Mesendoderm (in vitro differentiated cells): Measurements from ENCODE around the gene PYM1.

ENCODE experiments used
- DNase-seq: peaks from one replicate; pipeline ENCODE4 v3.0.0; 2013
- H2AK5ac ChIP-seq: 2 replicates; pipeline ENCODE4 v1.6.1; 2013; ENCODE audit warnings: low read length, inconsistent platforms
- H2BK120ac ChIP-seq: 2 replicates; pipeline ENCODE4 v1.6.1; 2013; ENCODE audit warnings: low read depth, mild to moderate bottlenecking, low read length, moderate library complexity, mixed read lengths
- H2BK15ac ChIP-seq: replicated peaks from 2 replicates; pipeline ENCODE4 v1.6.1; 2013; ENCODE audit warnings: low read depth, mild to moderate bottlenecking, moderate library complexity
- H2BK5ac ChIP-seq: 2 replicates; pipeline ENCODE4 v1.6.1; 2013; ENCODE audit warnings: low read length, inconsistent platforms
- H3K18ac ChIP-seq: 2 replicates; pipeline ENCODE4 v1.6.1; 2013; ENCODE audit warnings: mild to moderate bottlenecking, low read length, mixed read lengths
- H3K23ac ChIP-seq: one replicate; pipeline ENCODE4 v1.6.1; 2013; ENCODE audit warnings: low read length
- H3K27ac ChIP-seq: 2 replicates; pipeline ENCODE4 v1.5.1; 2013; ENCODE audit warnings: low read depth, mild to moderate bottlenecking, inconsistent platforms, low read length, moderate library complexity
- H3K27me3 ChIP-seq: 2 replicates; pipeline ENCODE4 v1.6.1; 2013; ENCODE audit warnings: low read length, control low read depth, mild to moderate bottlenecking, inconsistent platforms; ENCODE audit not compliant: insufficient read depth, poor library complexity
- H3K36me3 ChIP-seq: 2 replicates; pipeline ENCODE4 v1.6.1; 2013; ENCODE audit warnings: low read length, inconsistent platforms; ENCODE audit not compliant: control insufficient read depth, insufficient read depth
- H3K4ac ChIP-seq: one replicate; pipeline ENCODE4 v1.6.1; 2013; ENCODE audit warnings: low read depth, mild to moderate bottlenecking, low read length, moderate library complexity
- H3K4me1 ChIP-seq: 2 replicates; pipeline ENCODE4 v1.6.1; 2013; ENCODE audit warnings: low read depth, low read length, inconsistent platforms; ENCODE audit not compliant: control insufficient read depth
- H3K4me2 ChIP-seq: 2 replicates; pipeline ENCODE4 v1.6.1; 2013; ENCODE audit warnings: low read length
- H3K4me3 ChIP-seq: 2 replicates; pipeline ENCODE4 v1.5.1; 2013; ENCODE audit warnings: mild to moderate bottlenecking, low read length
- H3K56ac ChIP-seq: one replicate; pipeline ENCODE4 v1.6.1; 2013; ENCODE audit warnings: low read length
- H3K79me1 ChIP-seq: 2 replicates; pipeline ENCODE4 v1.6.1; 2013; ENCODE audit warnings: low read length, inconsistent platforms
- H3K79me2 ChIP-seq: 2 replicates; pipeline ENCODE4 v1.6.1; 2013; ENCODE audit warnings: mild to moderate bottlenecking, low read length; ENCODE audit not compliant: control insufficient read depth, insufficient read depth
- H3K9ac ChIP-seq: 2 replicates; pipeline ENCODE4 v1.6.1; 2013; ENCODE audit warnings: low read length, inconsistent platforms
- H4K5ac ChIP-seq: one replicate; pipeline ENCODE4 v1.6.1; 2013; ENCODE audit warnings: low read length
- H4K8ac ChIP-seq: one replicate; pipeline ENCODE4 v1.6.1; 2013; ENCODE audit warnings: low read depth, mild to moderate bottlenecking, control low read depth, low read length, moderate library complexity
- WGBS: extraction: QIAGEN DNeasy Blood & Tissue Kit; methylation state at CpG from one replicate; pipeline ENCODE4 v1.1.7; 2013; ENCODE audit warnings: low lambda C conversion rate, missing lambda C conversion rate; ENCODE audit not compliant: insufficient coverage; ENCODE audit errors: extremely low coverage; 5-methylcytosine and 5-hydroxymethylcytosine counted together

The PYM1 gene

GRCh38 chr12:55965240-55965639 lies 37.5 kb upstream of the PYM1 start:
- Histone ChIP-seq H2BK15ac (no peak overlapping the region), H3K4me2 (peak overlapping the region; percentile 15), H3K79me2 (peaks cover 15% of the 10 kb centered on the region), H3K56ac (peak overlapping the region; percentile 76), H2BK5ac (no peak overlapping the region), H3K23ac (no peak overlapping the region), H3K4me1 (peaks cover 16% of the 10 kb centered on the region), H4K8ac (no peak overlapping the region), H3K18ac (no peak overlapping the region), H2AK5ac (no peak overlapping the region), H3K79me1 (peaks cover 8% of the 10 kb centered on the region), H3K4ac (no peak overlapping the region), H3K36me3 (peaks cover 2% of the 10 kb centered on the region), H2BK120ac (no peak overlapping the region), H3K27ac (no peak overlapping the region), H3K9ac (peak overlapping the region; percentile 27), H3K4me3 (no peak overlapping the region), H4K5ac (no peak overlapping the region), H3K27me3 (no peaks in the 10 kb centered on the region)
- DNase-seq, result peak; percentile 34
- WGBS, result no CpG with 5 or more reads among the region's 5 CpGs

- Histone ChIP-seq H3K36me3 (peaks cover 2% of the 10 kb centered on the region), H3K27ac (no peak overlapping the region), H3K18ac (no peak overlapping the region), H3K9ac (no peak overlapping the region), H3K4me3 (no peak overlapping the region), H3K79me1 (peaks cover 6% of the 10 kb centered on the region), H3K23ac (no peak overlapping the region), H3K4me2 (no peak overlapping the region), H2AK5ac (no peak overlapping the region), H3K79me2 (peaks cover 15% of the 10 kb centered on the region), H3K4ac (no peak overlapping the region), H3K4me1 (peaks cover 16% of the 10 kb centered on the region), H4K5ac (no peak overlapping the region), H4K8ac (no peak overlapping the region), H2BK5ac (no peak overlapping the region), H2BK15ac (no peak overlapping the region), H3K27me3 (no peaks in the 10 kb centered on the region), H3K56ac (no peak overlapping the region), H2BK120ac (no peak overlapping the region)
- DNase-seq, result no peak
- no CpG with 5 or more reads among the region's 2 CpGs for WGBS
Measured at GRCh38 chr12:55963760-55964159, 36.1 kb upstream of the PYM1 start.

GRCh38 chr12:55957106-55957859 lies 29.6 kb upstream of the PYM1 start:
- Histone ChIP-seq H3K4ac (no peak overlapping the region), H3K4me2 (no peak overlapping the region), H3K36me3 (peaks cover 2% of the 10 kb centered on the region), H2BK120ac (no peak overlapping the region), H4K5ac (no peak overlapping the region), H2BK5ac (no peak overlapping the region), H3K23ac (no peak overlapping the region), H3K79me1 (no peaks in the 10 kb centered on the region), H3K9ac (no peak overlapping the region), H3K18ac (no peak overlapping the region), H3K56ac (no peak overlapping the region), H3K4me3 (no peak overlapping the region), H3K4me1 (no peaks in the 10 kb centered on the region), H3K79me2 (no peaks in the 10 kb centered on the region), H2BK15ac (no peak overlapping the region), H3K27ac (no peak overlapping the region), H3K27me3 (no peaks in the 10 kb centered on the region), H2AK5ac (no peak overlapping the region), H4K8ac (no peak overlapping the region)
- no CpG with 5 or more reads among the region's 5 CpGs for WGBS
- no peak for DNase-seq

- DNase-seq, result peak; percentile 88
- no peak overlapping the region for H4K8ac ChIP-seq
- no peak overlapping the region for H3K4me3 ChIP-seq
- no peak overlapping the region for H3K18ac ChIP-seq
- no peak overlapping the region for H2BK5ac ChIP-seq
- no peak overlapping the region for H3K56ac ChIP-seq
- no peak overlapping the region for H3K23ac ChIP-seq
- H2BK15ac ChIP-seq, result no peak overlapping the region
- H3K4me1 ChIP-seq, result no peaks in the 10 kb centered on the region
- H3K79me2 ChIP-seq, result no peaks in the 10 kb centered on the region
- no peak overlapping the region for H3K4ac ChIP-seq
- no peak overlapping the region for H3K4me2 ChIP-seq
- peaks cover 2% of the 10 kb centered on the region for H3K36me3 ChIP-seq
- no peak overlapping the region for H2AK5ac ChIP-seq
- no peaks in the 10 kb centered on the region for H3K27me3 ChIP-seq
- H3K27ac ChIP-seq, result no peak overlapping the region
- H4K5ac ChIP-seq, result no peak overlapping the region
- H2BK120ac ChIP-seq, result no peak overlapping the region
- no peak overlapping the region for H3K9ac ChIP-seq
- H3K79me1 ChIP-seq, result no peaks in the 10 kb centered on the region
- no CpG with 5 or more reads among the region's 6 CpGs for WGBS
Measured at GRCh38 chr12:55955800-55956508, 28.3 kb upstream of the PYM1 start.

- Histone ChIP-seq H3K4ac (no peak overlapping the region), H2BK120ac (no peak overlapping the region), H3K23ac (no peak overlapping the region), H2BK5ac (no peak overlapping the region), H3K4me3 (no peak overlapping the region), H3K27ac (no peak overlapping the region), H3K79me2 (no peaks in the 10 kb centered on the region), H3K4me2 (no peak overlapping the region), H3K18ac (no peak overlapping the region), H4K5ac (no peak overlapping the region), H3K56ac (no peak overlapping the region), H3K27me3 (no peaks in the 10 kb centered on the region), H2BK15ac (no peak overlapping the region), H2AK5ac (no peak overlapping the region), H3K9ac (no peak overlapping the region), H3K36me3 (peaks cover 2% of the 10 kb centered on the region), H3K79me1 (no peaks in the 10 kb centered on the region), H3K4me1 (no peaks in the 10 kb centered on the region), H4K8ac (no peak overlapping the region)
- no peak for DNase-seq
- no CpG with 5 or more reads among the region's 4 CpGs for WGBS
Measured at GRCh38 chr12:55955344-55955743, 27.6 kb upstream of the PYM1 start.
